HEK293 (cell line): Measurements from ENCODE around the gene JAZF1.
A peak's percentile ranks its signal among the peaks of the same experiment; 100 is the strongest.

Experiments
- CTCF ChIA-PET: fragments of 350-600 bp; formaldehyde crosslinking; extraction: SDS; loops from one replicate; lab custom pipeline; 2021; ENCODE audit warnings: antibody characterized with exemption; lab: Yijun Ruan, JAX
- POLR2A ChIA-PET: fragments of 300-600 bp; formaldehyde crosslinking; extraction: SDS; loops from one replicate; lab custom pipeline; 2020; ENCODE audit warnings: antibody characterized with exemption, inconsistent platforms; lab: Yijun Ruan, JAX
- H3K27ac ChIP-seq: fragments of 200-500 bp; sonication (Bioruptor generic); 2 replicates; pipeline ENCODE4 v1.5.1; 2014; ENCODE audit warnings: low read depth, low read length, control low read depth, inconsistent platforms; ENCODE audit errors: extremely low read depth
- H3K36me3 ChIP-seq, 2 experiments: fragments of 200-500 bp in 1 of 2; sonication (Bioruptor generic) in 1 of 2; 1 replicate in 1 of 2; 2 replicates in 1 of 2; pipeline ENCODE4 v1.5.1; 2014 to 2017; ENCODE audit warnings: inconsistent platforms in 2 of 2, low read length in 2 of 2; ENCODE audit not compliant: control insufficient read depth in 2 of 2, insufficient read depth in 1 of 2
- H3K4me1 ChIP-seq: fragments of 200-500 bp; sonication (Bioruptor generic); 2 replicates; pipeline ENCODE4 v1.5.1; 2014; ENCODE audit warnings: mild to moderate bottlenecking, low read length, inconsistent platforms; ENCODE audit not compliant: control insufficient read depth, insufficient read depth
- H3K4me3 ChIP-seq: 2 replicates; pipeline ENCODE4 v1.5.1; 2011; ENCODE audit warnings: low read depth, mild to moderate bottlenecking, control low read depth, low read length, moderate library complexity
- H3K9me3 ChIP-seq: fragments of 200-500 bp; sonication (Bioruptor generic); 2 replicates; pipeline ENCODE4 v1.5.1; 2014; ENCODE audit warnings: low read depth, low read length, inconsistent platforms; ENCODE audit not compliant: control insufficient read depth, insufficient read depth
- GLIS1 ChIP-seq: fragments of 450-650 bp; formaldehyde crosslinking; IDR thresholded peaks from 2 replicates; pipeline ENCODE4 v1.5.1; 2016; ENCODE audit warnings: missing biosample characterization, missing genetic modification characterization
- HOXD13 ChIP-seq: sonication (generic); formaldehyde crosslinking; IDR thresholded peaks from 2 replicates; pipeline ENCODE4 v1.8.0; 2022; ENCODE audit warnings: missing genetic modification reagents, borderline replicate concordance
- KLF9 ChIP-seq: fragments of 450-650 bp; formaldehyde crosslinking; IDR thresholded peaks from 2 replicates; pipeline ENCODE4 v1.5.1; 2016; ENCODE audit warnings: missing biosample characterization, missing genetic modification characterization, low read depth
- MYNN ChIP-seq: fragments of 450-650 bp; formaldehyde crosslinking; IDR thresholded peaks from 2 replicates; pipeline ENCODE4 v1.5.1; 2016; ENCODE audit warnings: missing biosample characterization, missing genetic modification characterization, borderline replicate concordance
- MZF1 ChIP-seq: fragments of 450-650 bp; formaldehyde crosslinking; IDR thresholded peaks from 2 replicates; pipeline ENCODE4 v1.5.1; 2017; ENCODE audit warnings: missing biosample characterization, missing genetic modification characterization, borderline replicate concordance
- REPIN1 ChIP-seq: fragments of 450-650 bp; formaldehyde crosslinking; IDR thresholded peaks from 2 replicates; pipeline ENCODE4 v1.5.1; 2017; ENCODE audit warnings: missing biosample characterization, missing genetic modification characterization, low read depth
- YY1 ChIP-seq: fragments of 450-650 bp; formaldehyde crosslinking; IDR thresholded peaks from 2 replicates; pipeline ENCODE4 v1.5.1; 2018; ENCODE audit warnings: missing biosample characterization, missing genetic modification characterization
- ZBTB1 ChIP-seq: fragments of 450-650 bp; formaldehyde crosslinking; IDR thresholded peaks from 2 replicates; pipeline ENCODE4 v1.5.1; 2016; ENCODE audit warnings: missing biosample characterization, missing genetic modification characterization
- ZBTB8A ChIP-seq: fragments of 450-650 bp; formaldehyde crosslinking; IDR thresholded peaks from 2 replicates; pipeline ENCODE4 v1.5.1; 2016; ENCODE audit warnings: missing biosample characterization, missing genetic modification characterization
- ZFP37 ChIP-seq: fragments of 450-650 bp; formaldehyde crosslinking; IDR thresholded peaks from 2 replicates; pipeline ENCODE4 v1.5.1; 2016; ENCODE audit warnings: missing biosample characterization, missing genetic modification characterization
- ZNF10 ChIP-seq: fragments of 450-650 bp; formaldehyde crosslinking; IDR thresholded peaks from 2 replicates; pipeline ENCODE4 v1.5.1; 2017; ENCODE audit warnings: missing biosample characterization, missing genetic modification characterization
- ZNF140 ChIP-seq: fragments of 450-650 bp; formaldehyde crosslinking; IDR thresholded peaks from 2 replicates; pipeline ENCODE4 v1.5.1; 2016; ENCODE audit warnings: missing biosample characterization, missing genetic modification characterization
- ZNF274 ChIP-seq, 2 experiments: fragments of 200-500 bp in 1 of 2; fragments of 450-650 bp in 1 of 2; sonication (Bioruptor generic) in 1 of 2; formaldehyde crosslinking in 1 of 2; IDR thresholded peaks; 2 replicates each; pipeline versions ENCODE4 v1.5.1 to v1.6.1; 2014 to 2016; ENCODE audit warnings: borderline replicate concordance in 1 of 2, inconsistent platforms in 1 of 2, low read length in 1 of 2, missing biosample characterization in 1 of 2, missing genetic modification characterization in 1 of 2
- ZNF302 ChIP-seq: fragments of 450-650 bp; formaldehyde crosslinking; IDR thresholded peaks from 2 replicates; pipeline ENCODE4 v1.5.1; 2016; ENCODE audit warnings: missing biosample characterization, missing genetic modification characterization, low read depth
- ZNF660 ChIP-seq: fragments of 450-650 bp; IDR thresholded peaks from 2 replicates; pipeline ENCODE4 v1.5.1; 2018; ENCODE audit warnings: missing biosample characterization, mild to moderate bottlenecking, missing genetic modification characterization
- ZNF670 ChIP-seq: fragments of 450-650 bp; formaldehyde crosslinking; IDR thresholded peaks from 2 replicates; pipeline ENCODE4 v1.5.1; 2016; ENCODE audit warnings: missing biosample characterization, missing genetic modification characterization, low read depth
- ZNF776 ChIP-seq: fragments of 450-650 bp; formaldehyde crosslinking; IDR thresholded peaks from 2 replicates; pipeline ENCODE4 v1.5.0; 2017; ENCODE audit warnings: missing biosample characterization, missing genetic modification characterization, borderline replicate concordance
- ZXDB ChIP-seq: fragments of 450-650 bp; formaldehyde crosslinking; IDR thresholded peaks from 2 replicates; pipeline ENCODE4 v1.5.1; 2016; ENCODE audit warnings: missing biosample characterization, missing genetic modification characterization
- TF ChIP-seq, protein P1 (sequence below): fragments of 450-650 bp; formaldehyde crosslinking; IDR thresholded peaks from 2 replicates; pipeline ENCODE4 v1.5.1; 2016; ENCODE audit warnings: missing biosample characterization, missing genetic modification characterization, borderline replicate concordance
- TF ChIP-seq, protein P2 (sequence below): fragments of 450-650 bp; formaldehyde crosslinking; IDR thresholded peaks from 2 replicates; pipeline ENCODE4; 2016; ENCODE audit warnings: missing biosample characterization, missing genetic modification characterization
- TF ChIP-seq, protein P3 (sequence below): fragments of 450-650 bp; formaldehyde crosslinking; IDR thresholded peaks from 2 replicates; pipeline ENCODE4 v1.5.1; 2016; ENCODE audit warnings: missing biosample characterization, missing genetic modification characterization

JAZF1 gene

DNA sequence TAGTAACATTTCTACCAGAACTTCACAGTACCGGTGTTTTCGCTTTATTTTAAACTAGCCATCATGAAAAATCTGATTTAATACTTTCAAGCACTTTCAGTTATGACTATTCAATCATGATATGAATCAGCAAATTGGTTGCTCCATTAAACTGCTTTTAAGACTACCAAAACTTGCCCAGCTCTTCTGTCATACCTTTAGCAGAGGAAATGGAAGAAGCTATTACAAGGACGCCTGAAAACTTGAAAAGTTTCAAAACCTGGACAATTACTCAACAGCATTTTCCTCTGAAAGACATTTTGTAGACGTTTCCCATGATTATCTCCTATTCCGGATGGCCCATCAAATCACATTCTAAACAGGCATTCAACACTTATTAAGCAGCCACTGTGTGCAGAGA is 2.0 kb downstream of the JAZF1 start:
- peak overlapping the region; percentile 80; the same call in 1 of the 2 replicates for H3K27ac ChIP-seq
- no peaks in the 10 kb centered on the region for H3K9me3 ChIP-seq
- no peaks in the 10 kb centered on the region for H3K36me3 ChIP-seq
- TF ChIP-seq ZNF140 (tag by site-specific recombination) (no peak), HOXD13 (CRISPR knock-in tag) (no peak), GLIS1 (tag by site-specific recombination) (no peak), ZNF302 (tag by site-specific recombination) (no peak), MYNN (tag by site-specific recombination) (no peak), YY1 (no peak), KLF9 (tag by site-specific recombination) (no peak), ZBTB1 (tag by site-specific recombination) (no peak), ZNF660 (tag by site-specific recombination) (no peak), ZBTB8A (tag by site-specific recombination) (no peak), ZFP37 (tag by site-specific recombination) (no peak), ZXDB (no peak), MZF1 (tag by site-specific recombination) (no peak)
- TF ChIP-seq, protein P1, sequence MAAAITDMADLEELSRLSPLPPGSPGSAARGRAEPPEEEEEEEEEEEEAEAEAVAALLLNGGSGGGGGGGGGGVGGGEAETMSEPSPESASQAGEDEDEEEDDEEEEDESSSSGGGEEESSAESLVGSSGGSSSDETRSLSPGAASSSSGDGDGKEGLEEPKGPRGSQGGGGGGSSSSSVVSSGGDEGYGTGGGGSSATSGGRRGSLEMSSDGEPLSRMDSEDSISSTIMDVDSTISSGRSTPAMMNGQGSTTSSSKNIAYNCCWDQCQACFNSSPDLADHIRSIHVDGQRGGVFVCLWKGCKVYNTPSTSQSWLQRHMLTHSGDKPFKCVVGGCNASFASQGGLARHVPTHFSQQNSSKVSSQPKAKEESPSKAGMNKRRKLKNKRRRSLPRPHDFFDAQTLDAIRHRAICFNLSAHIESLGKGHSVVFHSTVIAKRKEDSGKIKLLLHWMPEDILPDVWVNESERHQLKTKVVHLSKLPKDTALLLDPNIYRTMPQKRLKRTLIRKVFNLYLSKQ (tag by site-specific recombination), result no peak
- TF ChIP-seq, protein P2, sequence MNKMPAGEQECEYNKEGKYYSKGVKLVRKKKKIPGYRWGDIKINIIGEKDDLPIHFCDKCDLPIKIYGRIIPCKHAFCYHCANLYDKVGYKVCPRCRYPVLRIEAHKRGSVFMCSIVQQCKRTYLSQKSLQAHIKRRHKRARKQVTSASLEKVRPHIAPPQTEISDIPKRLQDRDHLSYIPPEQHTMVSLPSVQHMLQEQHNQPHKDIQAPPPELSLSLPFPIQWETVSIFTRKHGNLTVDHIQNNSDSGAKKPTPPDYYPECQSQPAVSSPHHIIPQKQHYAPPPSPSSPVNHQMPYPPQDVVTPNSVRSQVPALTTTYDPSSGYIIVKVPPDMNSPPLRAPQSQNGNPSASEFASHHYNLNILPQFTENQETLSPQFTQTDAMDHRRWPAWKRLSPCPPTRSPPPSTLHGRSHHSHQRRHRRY (tag by site-specific recombination), result no peak
- H3K4me3 ChIP-seq, result peak overlapping the region; percentile 88
- H3K4me1 ChIP-seq, result peaks cover 15% of the 10 kb centered on the region
- ChIA-PET CTCF (no interaction called here), POLR2A (interaction anchor here (1.7 kb wide), 1 partner anchor 9 kb away, joined by 5 read pairs; no protein-coding TSS in a partner anchor)

DNA sequence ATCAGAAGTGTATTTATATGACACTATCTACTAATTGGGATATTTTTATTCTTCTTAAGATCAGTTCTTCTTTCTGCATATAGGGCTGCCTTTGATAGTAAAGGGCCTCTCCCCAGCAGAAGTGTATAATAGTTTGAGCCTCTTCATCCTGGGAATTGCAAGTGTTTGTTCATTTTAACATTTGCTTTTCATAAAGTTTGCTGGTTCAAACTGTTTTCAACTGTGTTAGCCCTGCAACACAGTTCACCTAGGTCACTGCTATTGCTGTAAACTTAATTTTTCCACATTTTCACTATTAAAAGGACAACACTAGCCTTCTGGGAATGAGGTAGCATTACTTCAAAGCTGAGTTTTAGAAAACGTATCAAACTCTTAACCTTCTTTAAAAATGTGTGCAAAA is 2.8 kb downstream of the JAZF1 start:
- ChIA-PET POLR2A (interaction anchor here (1.7 kb wide), 1 partner anchor 9 kb away, joined by 5 read pairs; no protein-coding TSS in a partner anchor), CTCF (interaction anchor here (0.7 kb wide), 1 partner anchor 314 kb away, joined by 3 read pairs; no protein-coding TSS in a partner anchor)
- H3K4me1 ChIP-seq, result peaks cover 15% of the 10 kb centered on the region
- TF ChIP-seq ZNF776 (tag by site-specific recombination) (no peak), ZNF10 (tag by site-specific recombination) (no peak), ZNF670 (tag by site-specific recombination) (no peak), ZNF140 (tag by site-specific recombination) (no peak), ZNF274 (IDR thresholded peaks at IDR 0.05; ENCODE audit: low read length) (no peak), ZNF274 (tag by site-specific recombination; IDR thresholded peaks at IDR 0.05; ENCODE audit: borderline replicate concordance) (no peak), REPIN1 (no peak)
- TF ChIP-seq, protein P3, sequence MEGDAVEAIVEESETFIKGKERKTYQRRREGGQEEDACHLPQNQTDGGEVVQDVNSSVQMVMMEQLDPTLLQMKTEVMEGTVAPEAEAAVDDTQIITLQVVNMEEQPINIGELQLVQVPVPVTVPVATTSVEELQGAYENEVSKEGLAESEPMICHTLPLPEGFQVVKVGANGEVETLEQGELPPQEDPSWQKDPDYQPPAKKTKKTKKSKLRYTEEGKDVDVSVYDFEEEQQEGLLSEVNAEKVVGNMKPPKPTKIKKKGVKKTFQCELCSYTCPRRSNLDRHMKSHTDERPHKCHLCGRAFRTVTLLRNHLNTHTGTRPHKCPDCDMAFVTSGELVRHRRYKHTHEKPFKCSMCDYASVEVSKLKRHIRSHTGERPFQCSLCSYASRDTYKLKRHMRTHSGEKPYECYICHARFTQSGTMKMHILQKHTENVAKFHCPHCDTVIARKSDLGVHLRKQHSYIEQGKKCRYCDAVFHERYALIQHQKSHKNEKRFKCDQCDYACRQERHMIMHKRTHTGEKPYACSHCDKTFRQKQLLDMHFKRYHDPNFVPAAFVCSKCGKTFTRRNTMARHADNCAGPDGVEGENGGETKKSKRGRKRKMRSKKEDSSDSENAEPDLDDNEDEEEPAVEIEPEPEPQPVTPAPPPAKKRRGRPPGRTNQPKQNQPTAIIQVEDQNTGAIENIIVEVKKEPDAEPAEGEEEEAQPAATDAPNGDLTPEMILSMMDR (tag by site-specific recombination), result no peak
- H3K4me3 ChIP-seq, result no peak overlapping the region
- H3K27ac ChIP-seq, result no peak overlapping the region
- no peaks in the 10 kb centered on the region for H3K36me3 ChIP-seq
- H3K9me3 ChIP-seq, result no peaks in the 10 kb centered on the region
